DND-41 (cell line): ENCODE results near the gene RHOT1.

Experiments used
- ATAC-seq: fragments of 200-7000 bp; cut with Tn5 transposase; 3 replicates; pipeline ENCODE4 v1.9.1; 2021; ENCODE audit warnings: low read depth; ENCODE audit not compliant: insufficient read depth
- DNase-seq: peaks from one replicate; pipeline ENCODE4 v3.0.0-alpha.2; 2020
- H2AFZ ChIP-seq: 2 replicates; pipeline ENCODE4 v1.6.0; 2012; ENCODE audit warnings: low read depth, low read length
- H3K27ac ChIP-seq: 2 replicates; pipeline ENCODE4 v1.5.1; 2012; ENCODE audit warnings: low read length, inconsistent platforms
- H3K27me3 ChIP-seq: fragments of 200-600 bp; sonication (generic); 2 replicates; pipeline ENCODE4 v1.6.0; 2012; ENCODE audit warnings: low read length, mild to moderate bottlenecking, inconsistent platforms; ENCODE audit not compliant: insufficient read depth, poor library complexity
- H3K36me3 ChIP-seq: 2 replicates; pipeline ENCODE4 v1.5.1; 2012; ENCODE audit warnings: low read length, inconsistent platforms; ENCODE audit not compliant: insufficient read depth
- H3K4me1 ChIP-seq: 2 replicates; pipeline ENCODE4 v1.5.1; 2012; ENCODE audit warnings: mild to moderate bottlenecking, low read length; ENCODE audit not compliant: insufficient read depth
- H3K4me2 ChIP-seq: 2 replicates; pipeline ENCODE4 v1.6.0; 2012; ENCODE audit warnings: mild to moderate bottlenecking, moderate library complexity, low read length, inconsistent platforms; ENCODE audit not compliant: insufficient read depth
- H3K4me3 ChIP-seq, 2 experiments: fragments of 200-600 bp in 1 of 2; shearing (Covaris generic) in 1 of 2; 2 replicates each; pipeline ENCODE4 v1.5.1; 2012 to 2016; ENCODE audit warnings: inconsistent platforms in 2 of 2, low read length in 2 of 2, mild to moderate bottlenecking in 2 of 2, low read depth in 1 of 2, moderate library complexity in 1 of 2
- H3K79me2 ChIP-seq: 2 replicates; pipeline ENCODE4 v1.6.0; 2012; ENCODE audit warnings: low read length, inconsistent platforms; ENCODE audit not compliant: insufficient read depth
- H3K9ac ChIP-seq: 2 replicates; pipeline ENCODE4 v1.6.0; 2012; ENCODE audit warnings: low read depth, mild to moderate bottlenecking, inconsistent platforms, low read length, moderate library complexity
- H3K9me3 ChIP-seq: 2 replicates; pipeline ENCODE4 v1.5.1; 2012; ENCODE audit warnings: low read length, moderate library complexity, mild to moderate bottlenecking, inconsistent platforms; ENCODE audit not compliant: insufficient read depth, severe bottlenecking
- H4K20me1 ChIP-seq: 2 replicates; pipeline ENCODE4 v1.6.0; 2012; ENCODE audit warnings: low read length; ENCODE audit not compliant: insufficient read depth
- CTCF ChIP-seq: IDR thresholded peaks from 2 replicates; pipeline ENCODE4 v1.5.1; 2012; ENCODE audit warnings: borderline replicate concordance, low read length, moderate library complexity, mild to moderate bottlenecking; ENCODE audit not compliant: poor library complexity, severe bottlenecking; ENCODE audit errors: extremely low read depth
- EZH2 ChIP-seq: IDR thresholded peaks from 3 replicates; pipeline ENCODE4 v1.6.1; 2012; ENCODE audit warnings: borderline replicate concordance, low read depth, mild to moderate bottlenecking, moderate library complexity, low read length, inconsistent platforms; ENCODE audit not compliant: severe bottlenecking

RHOT1 gene

GRCh38 chr17:32185875-32186274 is 43.6 kb downstream of the RHOT1 start:
- H3K27ac ChIP-seq: no peak overlapping the region
- ATAC-seq (no peak), DNase-seq (no peak)
- TF ChIP-seq EZH2 (no peak), CTCF (no peak)
- H3K9me3 ChIP-seq: no peaks in the 10 kb centered on the region
- no peaks in the 10 kb centered on the region for H3K79me2 ChIP-seq
- H3K36me3 ChIP-seq: peaks cover 11% of the 10 kb centered on the region; the same call in 1 of the 2 replicates
- H3K4me2 ChIP-seq: no peak overlapping the region
- H2AFZ ChIP-seq: no peak overlapping the region
- no peaks in the 10 kb centered on the region for H3K27me3 ChIP-seq
- H3K4me1 ChIP-seq: no peaks in the 10 kb centered on the region
- no peak overlapping the region for H3K9ac ChIP-seq
- no peak overlapping the region for H3K4me3 ChIP-seq
- no peaks in the 10 kb centered on the region for H4K20me1 ChIP-seq

DNA sequence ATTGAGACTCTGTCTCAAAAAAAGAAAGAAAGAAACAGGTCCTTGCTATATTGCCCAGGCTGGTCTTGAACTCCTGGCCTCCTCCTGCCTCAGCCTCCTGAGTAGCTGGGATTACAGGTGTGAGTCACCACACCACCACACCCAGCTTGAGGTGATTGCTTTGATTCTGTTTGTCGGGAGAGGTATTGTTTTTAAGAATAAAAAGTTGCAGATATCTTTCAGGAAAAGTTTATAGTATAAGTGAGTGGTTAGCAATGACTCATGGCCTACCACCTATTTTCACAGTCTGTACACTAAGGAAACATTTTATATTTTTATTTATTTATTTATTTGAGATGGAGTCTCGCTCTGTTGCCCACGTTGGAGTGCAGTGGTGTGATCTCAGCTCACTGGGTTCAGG is 45.0 kb downstream of the RHOT1 start:
- Histone ChIP-seq H3K27me3 (no peaks in the 10 kb centered on the region), H3K9me3 (no peaks in the 10 kb centered on the region), H4K20me1 (no peaks in the 10 kb centered on the region), H3K36me3 (peaks cover 5% of the 10 kb centered on the region; the same call in 1 of the 2 replicates), H3K9ac (no peak overlapping the region), H3K4me2 (no peak overlapping the region), H3K79me2 (no peaks in the 10 kb centered on the region), H3K27ac (no peak overlapping the region), H3K4me1 (no peaks in the 10 kb centered on the region), H2AFZ (no peak overlapping the region), H3K4me3 (no peak overlapping the region)
- TF ChIP-seq EZH2: no peak
- no peak for TF ChIP-seq CTCF
- ATAC-seq (no peak), DNase-seq (no peak)

DNA sequence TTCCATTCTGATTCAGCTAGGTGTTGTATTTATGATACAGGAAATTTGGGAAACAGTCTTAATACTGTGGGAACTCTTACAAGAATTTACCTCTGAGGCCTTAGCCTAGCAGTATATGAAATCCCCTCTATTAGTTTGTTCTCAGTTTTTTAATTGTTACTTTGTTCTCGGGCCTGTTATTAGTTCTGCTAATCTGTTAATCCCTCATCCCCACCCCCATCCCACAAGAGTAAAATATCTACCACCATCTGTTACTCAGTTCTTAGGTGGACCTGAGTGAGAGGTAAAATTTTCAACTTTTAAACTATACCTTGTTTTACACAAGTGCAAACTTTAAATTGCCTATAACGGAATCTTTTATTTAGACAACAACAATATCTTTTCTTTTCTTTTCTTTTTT is 47.0 kb downstream of the RHOT1 start:
- H3K27me3 ChIP-seq: no peaks in the 10 kb centered on the region
- H3K4me2 ChIP-seq: no peak overlapping the region
- H2AFZ ChIP-seq: no peak overlapping the region
- no peaks in the 10 kb centered on the region for H3K79me2 ChIP-seq
- H3K9ac ChIP-seq: no peak overlapping the region
- H3K4me3 ChIP-seq: no peak overlapping the region
- TF ChIP-seq EZH2: no peak
- no peak for TF ChIP-seq CTCF
- ATAC-seq: no peak
- no peaks in the 10 kb centered on the region for H3K4me1 ChIP-seq
- H4K20me1 ChIP-seq: no peaks in the 10 kb centered on the region
- peaks cover 18% of the 10 kb centered on the region; the same call in 1 of the 2 replicates for H3K36me3 ChIP-seq
- H3K27ac ChIP-seq: no peak overlapping the region
- H3K9me3 ChIP-seq: no peaks in the 10 kb centered on the region
- no peak for DNase-seq

DNA sequence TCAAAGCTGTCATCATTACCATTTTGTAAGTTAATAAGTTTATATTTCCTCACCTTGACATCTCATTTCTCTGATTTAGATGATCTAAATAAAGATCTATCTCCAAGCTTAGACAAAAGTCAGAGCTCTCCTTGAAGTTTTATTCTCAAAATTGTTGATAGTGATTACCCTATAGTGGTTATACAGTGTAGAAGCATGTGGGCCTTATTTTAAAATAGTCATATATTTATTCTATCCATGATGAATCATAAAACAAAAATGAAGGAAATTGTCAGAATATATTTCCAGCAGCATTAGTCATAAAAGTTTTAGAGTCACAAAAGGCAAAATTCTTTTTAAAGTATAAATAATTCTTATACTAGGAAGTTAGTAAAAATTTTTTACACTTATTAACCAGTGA is 49.0 kb downstream of the RHOT1 start:
- Histone ChIP-seq H3K27ac (no peak overlapping the region), H3K9ac (no peak overlapping the region), H3K9me3 (no peaks in the 10 kb centered on the region), H2AFZ (no peak overlapping the region), H3K4me2 (no peak overlapping the region), H3K36me3 (peaks cover 30% of the 10 kb centered on the region; the same call in 1 of the 2 replicates), H3K4me1 (no peaks in the 10 kb centered on the region), H3K79me2 (no peaks in the 10 kb centered on the region), H3K27me3 (no peaks in the 10 kb centered on the region), H3K4me3 (no peak overlapping the region), H4K20me1 (no peaks in the 10 kb centered on the region)
- no peak for TF ChIP-seq CTCF
- no peak for TF ChIP-seq EZH2
- DNase-seq: no peak
- ATAC-seq: no peak
